GM23338 (cell line): ENCODE data around the gene SYT2. TPM values are rescaled to one million over a fixed set of nuclear protein-coding genes. Genes with fewer than 3 reads are reported as not detected.

ENCODE experiments used
- ATAC-seq: fragments of 200-7000 bp; cut with Tn5 transposase; 3 replicates; pipeline ENCODE4 v1.9.1; 2020
- DNase-seq: peaks from one replicate; pipeline ENCODE4 v3.0.0-alpha.2; 2015; ENCODE audit warnings: low spot score
- H2AFZ ChIP-seq: fragments of 200-600 bp; sonication (generic); 2 replicates; pipeline ENCODE4 v1.8.0; 2016; ENCODE audit warnings: antibody characterized with exemption, mild to moderate bottlenecking, moderate library complexity
- H3F3A ChIP-seq: fragments of 200-600 bp; sonication (generic); replicated peaks from 2 replicates; pipeline ENCODE4 v1.8.0; 2017; ENCODE audit warnings: antibody characterized with exemption, mixed run types, low read depth
- H3K27ac ChIP-seq: fragments of 200-600 bp; sonication (generic); 2 replicates; pipeline ENCODE4 v1.6.1; 2016; ENCODE audit warnings: low read depth
- H3K27me3 ChIP-seq: fragments of 200-600 bp; sonication (generic); 2 replicates; pipeline ENCODE4 v1.8.0; 2016; ENCODE audit warnings: mild to moderate bottlenecking, mixed run types, moderate library complexity; ENCODE audit not compliant: insufficient read depth
- H3K36me3 ChIP-seq: fragments of 200-600 bp; sonication (generic); 2 replicates; pipeline ENCODE4 v1.8.0; 2016; ENCODE audit warnings: mild to moderate bottlenecking; ENCODE audit not compliant: insufficient read depth
- H3K4me1 ChIP-seq: fragments of 200-600 bp; sonication (generic); 2 replicates; pipeline ENCODE4 v1.8.0; 2016; ENCODE audit warnings: mild to moderate bottlenecking, moderate library complexity; ENCODE audit not compliant: insufficient read depth
- H3K4me2 ChIP-seq: fragments of 200-600 bp; sonication (generic); 2 replicates; pipeline ENCODE4 v1.7.1; 2017; ENCODE audit warnings: mixed run types
- H3K4me3 ChIP-seq: fragments of 200-600 bp; sonication (generic); 2 replicates; pipeline ENCODE4 v1.6.1; 2016; ENCODE audit warnings: mixed run types
- H3K79me2 ChIP-seq: fragments of 200-600 bp; sonication (generic); replicated peaks from 2 replicates; pipeline ENCODE4 v1.8.0; 2017; ENCODE audit warnings: mild to moderate bottlenecking; ENCODE audit not compliant: insufficient read depth
- H3K9me2 ChIP-seq: fragments of 200-600 bp; sonication (generic); 2 replicates; pipeline ENCODE4 v1.8.0; 2017; ENCODE audit not compliant: insufficient read depth
- H4K20me1 ChIP-seq: fragments of 200-600 bp; sonication (generic); replicated peaks from 2 replicates; pipeline ENCODE4 v1.8.0; 2017; ENCODE audit warnings: mild to moderate bottlenecking; ENCODE audit not compliant: insufficient read depth
- H3K27ac Mint-ChIP-seq: 2 replicates; pipeline ENCODE4 v1.8.0; 2020; ENCODE audit warnings: inconsistent platforms, mild to moderate bottlenecking, moderate library complexity, mixed read lengths
- H3K27me3 Mint-ChIP-seq: 3 replicates; pipeline ENCODE4 v1.8.0; 2022; ENCODE audit warnings: low read depth, mild to moderate bottlenecking, moderate library complexity, mixed read lengths, inconsistent platforms; ENCODE audit not compliant: insufficient read depth, poor library complexity
- H3K36me3 Mint-ChIP-seq: 3 replicates; pipeline ENCODE4 v1.8.0; 2021; ENCODE audit warnings: low read depth, mild to moderate bottlenecking, inconsistent platforms, moderate library complexity, mixed read lengths
- H3K4me1 Mint-ChIP-seq: 3 replicates; pipeline ENCODE4 v1.8.0; 2020; ENCODE audit warnings: mild to moderate bottlenecking, inconsistent platforms, mixed read lengths
- H3K4me3 Mint-ChIP-seq: 3 replicates; pipeline ENCODE4 v1.8.0; 2021; ENCODE audit warnings: moderate library complexity, mild to moderate bottlenecking, inconsistent platforms, mixed read lengths
- H3K9me3 Mint-ChIP-seq: 3 replicates; pipeline ENCODE4 v1.8.0; 2020; ENCODE audit warnings: moderate library complexity, mild to moderate bottlenecking, inconsistent platforms, mixed read lengths
- CREB1 ChIP-seq: fragments of 250-450 bp; sonication (Bioruptor Pico); IDR thresholded peaks from 2 replicates; pipeline ENCODE4 v1.5.0; 2020; ENCODE audit warnings: low read depth, mild to moderate bottlenecking, moderate library complexity
- CTCF ChIP-seq, 2 experiments: fragments of 200-600 bp in 1 of 2; sonication (generic) in 1 of 2; conservative IDR thresholded peaks; 2 replicates each; pipeline versions ENCODE4 v1.5.1 to v1.6.1; 2016 to 2017; ENCODE audit warnings: antibody characterized with exemption in 2 of 2, low read depth in 2 of 2, mild to moderate bottlenecking in 2 of 2, moderate library complexity in 1 of 2
- ETS1 ChIP-seq: IDR thresholded peaks from 2 replicates; pipeline ENCODE4 v1.6.1; 2016; ENCODE audit warnings: antibody characterized with exemption
- EZH2 ChIP-seq: fragments of 200-600 bp; sonication (generic); IDR thresholded peaks from one replicate; pipeline ENCODE4 v1.8.0; 2017; ENCODE audit warnings: antibody characterized with exemption, mild to moderate bottlenecking, low read depth; ENCODE audit not compliant: unreplicated experiment
- EZH2phosphoT487 ChIP-seq: fragments of 200-600 bp; sonication (generic); IDR thresholded peaks from one replicate; pipeline ENCODE4 v1.8.1; 2018; ENCODE audit warnings: antibody characterized with exemption; ENCODE audit not compliant: unreplicated experiment
- JUNB ChIP-seq: IDR thresholded peaks from one replicate; pipeline ENCODE4 v1.6.1; 2016; ENCODE audit warnings: antibody characterized with exemption; ENCODE audit not compliant: unreplicated experiment
- NANOG ChIP-seq: IDR thresholded peaks from 2 replicates; pipeline ENCODE4 v1.6.1; 2016; ENCODE audit warnings: antibody characterized with exemption, borderline replicate concordance
- POLR2AphosphoS5 ChIP-seq: IDR thresholded peaks from 2 replicates; pipeline ENCODE4 v1.6.1; 2016; ENCODE audit warnings: antibody characterized with exemption, low read depth
- REST ChIP-seq: IDR thresholded peaks from one replicate; pipeline ENCODE4 v1.6.1; 2018; ENCODE audit warnings: antibody characterized with exemption; ENCODE audit not compliant: unreplicated experiment
- STAT1 ChIP-seq: IDR thresholded peaks from one replicate; pipeline ENCODE4 v1.6.1; 2016; ENCODE audit warnings: antibody characterized with exemption; ENCODE audit not compliant: unreplicated experiment
- ZNF114 ChIP-seq: fragments of 250-450 bp; sonication (Bioruptor Pico); IDR thresholded peaks from 2 replicates; pipeline ENCODE4 v1.5.0; 2020; ENCODE audit warnings: mild to moderate bottlenecking, moderate library complexity
- ZNF331 ChIP-seq: fragments of 250-450 bp; sonication (Bioruptor Pico); IDR thresholded peaks from 2 replicates; pipeline ENCODE4 v1.5.0; 2020; ENCODE audit warnings: low read depth, mild to moderate bottlenecking, moderate library complexity
- ZNF462 ChIP-seq: fragments of 250-450 bp; sonication (Bioruptor Pico); IDR thresholded peaks from 2 replicates; pipeline ENCODE4 v1.5.0; 2020; ENCODE audit warnings: mild to moderate bottlenecking, moderate library complexity
- polyA plus RNA-seq: library from polyadenylated mRNA; unstranded; fragments of >200 nt; fragmentation: Nextera tagmentation; extraction: Ambion mirVana; gene quantifications from 2 replicates; pipeline ENCODE4 v1.2.1, GENCODE V29; 2016
- total RNA-seq: library from RNA; depleted of rRNA; stranded (reverse); fragments of >200 nt; shearing (Covaris generic); gene quantifications from 2 replicates; pipeline ENCODE4 v1.2.3, GENCODE V29; 2014

SYT2 gene
- total and polyA plus RNA-seq, 2 experiments from 2014 or later, result 2.4 to 12.5 TPM

GRCh38 chr1:202551683-202552082 lies 158.6 kb downstream of the SYT2 start:
- Histone ChIP-seq H3K9me2 (no peaks in the 10 kb centered on the region), H3F3A (no peaks in the 10 kb centered on the region), H3K27me3 (no peaks in the 10 kb centered on the region), H2AFZ (no peak overlapping the region), H3K27ac (no peak overlapping the region), H4K20me1 (no peaks in the 10 kb centered on the region), H3K4me1 (no peaks in the 10 kb centered on the region), H3K4me3 (no peak overlapping the region), H3K36me3 (no peaks in the 10 kb centered on the region), H3K4me2 (no peak overlapping the region), H3K79me2 (no peaks in the 10 kb centered on the region)
- no peak overlapping the region for H3K27ac Mint-ChIP-seq
- no peak for DNase-seq
- no peaks in the 10 kb centered on the region for H3K9me3 Mint-ChIP-seq
- TF ChIP-seq JUNB, result no peak
- TF ChIP-seq ETS1, result no peak
- TF ChIP-seq ZNF462 (CRISPR knock-in tag), result no peak
- no peak for TF ChIP-seq STAT1
- TF ChIP-seq REST, result no peak
- no peak for TF ChIP-seq CREB1 (CRISPR knock-in tag)
- TF ChIP-seq CTCF (conservative IDR thresholded peaks at IDR 0.05; ENCODE audit: low read depth in 2 of 2), result no peak
- TF ChIP-seq EZH2, result no peak
- no peak for TF ChIP-seq ZNF331 (CRISPR knock-in tag)
- no peak for TF ChIP-seq POLR2AphosphoS5
- no peak for TF ChIP-seq NANOG
- TF ChIP-seq ZNF114 (CRISPR knock-in tag), result no peak
- no peak for TF ChIP-seq EZH2phosphoT487
- no peaks in the 10 kb centered on the region for H3K36me3 Mint-ChIP-seq
- H3K27me3 Mint-ChIP-seq, result peaks cover 2% of the 10 kb centered on the region
- H3K4me1 Mint-ChIP-seq, result peaks cover 10% of the 10 kb centered on the region; the same call in 2 of the 3 replicates
- no peak for ATAC-seq
- no peak overlapping the region for H3K4me3 Mint-ChIP-seq
